OCI-LY3 (cell line): ENCODE data around the gene HSPD1.

ENCODE experiments used
- H2AFZ ChIP-seq: fragments of 200-600, 300-600 bp; shearing (Covaris generic); 2 replicates; pipeline ENCODE4 v1.6.0; 2014; ENCODE audit warnings: antibody characterized with exemption, low read depth, low read length
- H3K27ac ChIP-seq: fragments of 200-600, 300-600 bp; sonication (generic); 2 replicates; pipeline ENCODE4 v1.5.1; 2014; ENCODE audit warnings: mild to moderate bottlenecking, low read length, moderate library complexity, mixed read lengths
- H3K27me3 ChIP-seq: fragments of 200-600, 300-600 bp; sonication (generic); 2 replicates; pipeline ENCODE4 v1.6.1; 2014; ENCODE audit warnings: low read depth, low read length, mixed read lengths
- H3K36me3 ChIP-seq: fragments of 200-600, 300-600 bp; sonication (generic); replicated peaks from 2 replicates; pipeline ENCODE3; 2014; ENCODE audit warnings: low read depth, low read length, mixed read lengths
- H3K4me1 ChIP-seq: fragments of 300-600, 200-600 bp; sonication (generic); 2 replicates; pipeline ENCODE4 v1.6.1; 2014; ENCODE audit warnings: low read length, mixed read lengths
- H3K4me2 ChIP-seq: fragments of 200-600, 300-600 bp; sonication (generic); 2 replicates; pipeline ENCODE4 v1.6.1; 2014; ENCODE audit warnings: low read length, mixed read lengths
- H3K4me3 ChIP-seq: fragments of 300-600, 200-600 bp; sonication (generic); 2 replicates; pipeline ENCODE4 v1.5.1; 2014; ENCODE audit warnings: antibody characterized with exemption, mild to moderate bottlenecking, low read length, moderate library complexity
- H3K79me2 ChIP-seq: fragments of 300-600, 200-600 bp; shearing (Covaris generic); 2 replicates; pipeline ENCODE4 v1.6.1; 2014; ENCODE audit warnings: mild to moderate bottlenecking, low read length, mixed read lengths
- H3K9ac ChIP-seq: fragments of 300-600, 200-600 bp; shearing (Covaris generic); 2 replicates; pipeline ENCODE4 v1.6.0; 2014; ENCODE audit warnings: mild to moderate bottlenecking, low read length, moderate library complexity
- H3K9me3 ChIP-seq: fragments of 200-600, 300-600 bp; shearing (Covaris generic); 2 replicates; pipeline ENCODE4 v1.6.1; 2014; ENCODE audit warnings: low read length, mixed read lengths; ENCODE audit not compliant: insufficient read depth
- H4K20me1 ChIP-seq: fragments of 200-600, 300-600 bp; sonication (generic); 2 replicates; pipeline ENCODE4 v1.6.1; 2016; ENCODE audit warnings: low read length, mixed read lengths; ENCODE audit not compliant: insufficient read depth
- CTCF ChIP-seq: fragments of 200-600, 300-600 bp; sonication (generic); IDR thresholded peaks from 2 replicates; pipeline ENCODE4 v1.5.1; 2014; ENCODE audit warnings: antibody characterized with exemption, low read length, low read depth
- EZH2phosphoT487 ChIP-seq: fragments of 200-600 bp; shearing (Covaris generic); IDR thresholded peaks from 2 replicates; pipeline ENCODE4 v1.6.1; 2018; ENCODE audit warnings: antibody characterized with exemption, mixed run types, low read depth

HSPD1 gene

GRCh38 chr2:197506658-197507057, 7.0 kb upstream of the HSPD1 start:
- H3K4me2 ChIP-seq, result no peak overlapping the region
- no peak overlapping the region for H3K4me3 ChIP-seq
- no peak overlapping the region for H3K27ac ChIP-seq
- no peak overlapping the region for H3K9ac ChIP-seq
- H3K4me1 ChIP-seq, result peaks cover 10% of the 10 kb centered on the region
- no peak overlapping the region for H2AFZ ChIP-seq
- no peaks in the 10 kb centered on the region for H3K27me3 ChIP-seq
- peaks cover 43% of the 10 kb centered on the region for H3K79me2 ChIP-seq
- 0 out of 2 replicates have a peak, but pooled peaks cover 2% of the 10 kb centered on the region for H4K20me1 ChIP-seq
- no peaks in the 10 kb centered on the region for H3K9me3 ChIP-seq
- TF ChIP-seq CTCF (no peak), EZH2phosphoT487 (no peak)
- H3K36me3 ChIP-seq, result peaks cover 30% of the 10 kb centered on the region

GRCh38 chr2:197504512-197504911, 4.9 kb upstream of the HSPD1 start:
- peaks cover 61% of the 10 kb centered on the region for H3K79me2 ChIP-seq
- H3K27me3 ChIP-seq, result no peaks in the 10 kb centered on the region
- no peak overlapping the region for H2AFZ ChIP-seq
- H3K9me3 ChIP-seq, result no peaks in the 10 kb centered on the region
- H3K36me3 ChIP-seq, result peaks cover 31% of the 10 kb centered on the region
- H4K20me1 ChIP-seq, result 0 out of 2 replicates have a peak, but pooled peaks cover 2% of the 10 kb centered on the region
- H3K4me1 ChIP-seq, result peaks cover 12% of the 10 kb centered on the region
- no peak for TF ChIP-seq CTCF
- no peak for TF ChIP-seq EZH2phosphoT487
- H3K27ac ChIP-seq, result no peak overlapping the region
- H3K4me3 ChIP-seq, result no peak overlapping the region
- H3K4me2 ChIP-seq, result no peak overlapping the region
- no peak overlapping the region for H3K9ac ChIP-seq

DNA sequence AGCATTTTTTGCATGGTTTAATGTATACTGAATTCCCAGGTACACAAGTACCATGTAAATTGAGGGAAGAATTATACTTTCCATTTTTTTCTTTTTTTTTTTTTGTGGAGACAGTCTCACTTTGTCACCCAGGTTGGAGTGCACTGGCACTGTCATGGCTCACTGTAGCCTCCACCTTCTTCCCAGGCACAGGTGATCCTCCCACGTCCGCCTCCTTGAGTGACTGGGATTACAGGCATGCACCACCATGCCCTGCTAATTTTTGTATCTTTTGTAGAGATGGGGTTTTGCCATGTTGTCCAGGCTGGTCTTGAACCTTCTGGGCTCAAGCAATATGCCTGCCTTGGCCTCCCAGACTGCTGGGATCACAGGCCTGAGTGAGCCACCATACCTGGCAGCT, 4.4 kb upstream of the HSPD1 start:
- Histone ChIP-seq H3K4me3 (no peak overlapping the region), H3K4me2 (no peak overlapping the region), H4K20me1 (0 out of 2 replicates have a peak, but pooled peaks cover 2% of the 10 kb centered on the region), H3K36me3 (peaks cover 31% of the 10 kb centered on the region), H2AFZ (no peak overlapping the region), H3K27ac (no peak overlapping the region), H3K4me1 (peaks cover 12% of the 10 kb centered on the region), H3K9ac (no peak overlapping the region), H3K9me3 (no peaks in the 10 kb centered on the region), H3K27me3 (no peaks in the 10 kb centered on the region), H3K79me2 (peaks cover 66% of the 10 kb centered on the region)
- TF ChIP-seq CTCF (no peak), EZH2phosphoT487 (no peak)

DNA sequence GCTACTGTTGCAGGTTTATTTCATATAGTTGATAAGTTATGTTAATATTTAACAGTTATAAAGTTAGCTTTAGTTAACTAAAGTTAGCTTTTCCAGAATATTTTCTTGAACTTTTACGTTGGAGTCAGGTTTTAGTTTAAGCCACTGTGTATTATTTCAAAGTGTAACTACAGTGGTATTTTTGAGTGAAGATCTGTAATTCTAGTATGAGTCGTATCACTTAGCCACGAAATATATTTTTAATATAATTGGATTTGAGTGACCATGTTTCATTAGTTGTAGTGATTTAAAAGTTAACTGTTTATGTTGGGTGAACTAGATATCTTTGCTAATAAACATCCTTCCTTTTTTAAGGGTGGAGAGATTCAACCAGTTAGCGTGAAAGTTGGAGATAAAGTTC, 3.0 kb upstream of the HSPD1 start:
- peaks cover 79% of the 10 kb centered on the region for H3K79me2 ChIP-seq
- no peak overlapping the region for H3K27ac ChIP-seq
- no peak overlapping the region for H3K4me3 ChIP-seq
- H3K4me2 ChIP-seq, result peak overlapping the region; percentile 72; the same call in 1 of the 2 replicates
- H3K27me3 ChIP-seq, result no peaks in the 10 kb centered on the region
- no peak overlapping the region for H2AFZ ChIP-seq
- no peak for TF ChIP-seq EZH2phosphoT487
- no peak for TF ChIP-seq CTCF
- peaks cover 18% of the 10 kb centered on the region for H3K4me1 ChIP-seq
- no peak overlapping the region for H3K9ac ChIP-seq
- H4K20me1 ChIP-seq, result peaks cover 14% of the 10 kb centered on the region
- H3K36me3 ChIP-seq, result peaks cover 40% of the 10 kb centered on the region
- H3K9me3 ChIP-seq, result no peaks in the 10 kb centered on the region
